Urinary bladder (tissue), 4 donors: Measurements from ENCODE around the gene POPDC2. TPM values are rescaled to one million over a fixed set of nuclear protein-coding genes. Genes with fewer than 3 reads are reported as not detected.

ENCODE experiments used
- DNase-seq: peaks from one replicate; pipeline ENCODE4 v3.0.0-alpha.2; 2015; ENCODE audit errors: extremely low spot score
- H3K27ac ChIP-seq: one replicate; pipeline ENCODE4 v1.5.1; 2013; ENCODE audit warnings: low read depth, mild to moderate bottlenecking, moderate library complexity
- H3K36me3 ChIP-seq: one replicate; pipeline ENCODE4 v1.6.1; 2013; ENCODE audit warnings: mild to moderate bottlenecking, moderate library complexity; ENCODE audit not compliant: insufficient read depth
- H3K4me1 ChIP-seq: one replicate; pipeline ENCODE4 v1.6.1; 2013; ENCODE audit warnings: mild to moderate bottlenecking, moderate library complexity; ENCODE audit not compliant: insufficient read depth
- H3K4me3 ChIP-seq: one replicate; pipeline ENCODE4 v1.5.1; 2013; ENCODE audit warnings: low read depth, low read length
- WGBS: extraction: QIAGEN DNeasy Blood & Tissue Kit; methylation state at CpG from one replicate; pipeline ENCODE4 v1.1.7; 2013; 5-methylcytosine and 5-hydroxymethylcytosine counted together
- polyA plus RNA-seq: library from polyadenylated mRNA; stranded (reverse); fragments of 200-250 nt; gene quantifications from one replicate; pipeline ENCODE4 v1.2.3, GENCODE V29; 2013
- total RNA-seq: library from RNA; depleted of rRNA; stranded (reverse); fragments of >200 nt; gene quantifications from one replicate; pipeline ENCODE4 v1.2.3, GENCODE V29; 2014
- donor health status: healthy with polysubstance abuse.
- donor health status: healthy.

POPDC2 gene
- total and polyA plus RNA-seq, 2 donors, result 11.5 to 65.7 TPM

DNA sequence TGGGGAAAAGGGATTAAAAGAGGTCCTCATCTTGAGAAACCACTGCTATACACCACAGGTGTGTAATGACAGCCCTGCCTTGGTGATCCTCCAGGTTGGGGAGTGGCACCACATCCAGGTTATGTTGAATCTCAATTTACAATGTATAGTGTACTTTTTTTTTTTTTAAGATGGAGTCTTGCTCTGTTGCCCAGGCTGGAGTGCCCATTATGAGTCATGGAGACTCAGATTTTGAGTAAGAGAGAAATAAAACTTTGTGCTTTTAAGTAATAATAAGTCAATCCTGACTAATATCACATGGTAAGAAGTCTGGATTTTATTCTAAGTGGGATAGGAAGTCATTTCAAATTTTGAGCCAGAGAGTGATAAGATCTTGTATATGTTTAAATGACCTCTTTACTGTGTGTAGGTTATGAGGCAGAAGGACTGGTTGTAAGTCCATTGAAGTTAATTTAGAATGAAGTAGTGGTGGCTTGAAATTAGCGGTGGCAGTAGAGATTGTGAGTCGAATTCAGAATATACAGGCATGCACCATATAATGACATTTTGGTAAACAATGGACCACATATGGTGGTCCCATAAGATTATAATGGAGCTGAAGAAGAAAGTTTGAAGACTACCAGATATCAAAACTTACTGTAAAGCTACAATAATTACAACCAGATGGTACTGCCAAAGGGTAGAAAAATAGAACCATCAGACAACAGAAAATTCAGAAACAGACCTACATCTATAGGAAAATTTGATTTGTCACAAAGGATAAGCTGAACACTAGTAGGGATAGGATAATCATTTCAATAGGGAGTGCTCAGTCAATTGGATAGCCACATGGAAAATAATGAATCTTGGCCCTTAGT lies 20.7 kb downstream of the POPDC2 start:
- H3K4me3 ChIP-seq, result no peak overlapping the region
- H3K27ac ChIP-seq, result no peak overlapping the region
- no peaks in the 10 kb centered on the region for H3K4me1 ChIP-seq
- no peak for DNase-seq
- WGBS, result 50% methylated on average over 2 of the region's 2 CpGs
- H3K36me3 ChIP-seq, result no peaks in the 10 kb centered on the region

GRCh38 chr3:119637679-119638477 lies 22.5 kb downstream of the POPDC2 start:
- Histone ChIP-seq H3K27ac (peak overlapping the region; percentile 68), H3K4me3 (no peak overlapping the region), H3K4me1 (no peaks in the 10 kb centered on the region), H3K36me3 (no peaks in the 10 kb centered on the region)
- 46% methylated on average over 3 of the region's 3 CpGs for WGBS
- no peak for DNase-seq

DNA sequence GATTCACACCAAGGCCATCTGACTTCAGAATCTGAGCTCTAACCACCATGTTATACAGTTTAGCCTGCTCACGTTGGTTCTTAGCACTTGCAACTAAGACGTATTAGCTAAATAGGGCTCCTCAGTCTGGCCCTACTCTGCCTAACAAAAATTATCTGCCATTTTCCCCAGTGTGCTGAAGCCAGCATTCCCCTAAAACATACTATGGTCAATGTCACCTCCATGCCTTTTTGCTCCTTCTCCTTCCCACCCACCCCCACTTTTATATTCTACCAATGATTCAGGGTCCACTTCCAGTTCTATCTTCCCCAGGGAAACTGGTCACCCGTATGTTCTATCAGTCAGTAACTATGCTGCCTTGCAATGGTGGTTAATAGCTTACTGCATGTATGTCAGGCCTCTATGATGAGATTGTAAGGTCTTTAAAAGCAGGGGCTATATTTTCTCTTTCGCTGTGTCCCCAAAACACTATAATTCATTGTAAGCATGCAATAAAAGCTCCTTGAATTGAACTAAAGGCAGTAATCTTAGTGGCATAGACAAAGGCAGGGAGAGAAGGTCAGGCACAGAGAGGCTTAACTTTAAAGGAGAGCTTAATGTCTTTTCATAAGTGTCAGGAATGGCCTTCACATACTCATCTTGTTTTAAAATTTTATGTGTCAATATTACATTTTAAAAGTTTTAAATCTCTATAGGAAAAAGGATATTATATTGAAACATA lies 23.3 kb downstream of the POPDC2 start:
- DNase-seq, result no peak
- Histone ChIP-seq H3K4me3 (no peak overlapping the region), H3K27ac (no peak overlapping the region), H3K36me3 (no peaks in the 10 kb centered on the region), H3K4me1 (no peaks in the 10 kb centered on the region)
- WGBS, result 85% methylated on average over 4 of the region's 4 CpGs

GRCh38 chr3:119636249-119636648 lies 24.1 kb downstream of the POPDC2 start:
- Histone ChIP-seq H3K4me3 (no peak overlapping the region), H3K27ac (no peak overlapping the region), H3K36me3 (no peaks in the 10 kb centered on the region), H3K4me1 (no peaks in the 10 kb centered on the region)
- no peak for DNase-seq
- 44% methylated on average over 1 of the region's 1 CpG for WGBS

GRCh38 chr3:119635719-119636118 lies 24.7 kb downstream of the POPDC2 start:
- Histone ChIP-seq H3K27ac (no peak overlapping the region), H3K36me3 (no peaks in the 10 kb centered on the region), H3K4me1 (no peaks in the 10 kb centered on the region), H3K4me3 (no peak overlapping the region)
- DNase-seq, result no peak
- 87% methylated on average over 10 of the region's 10 CpGs for WGBS

- no peaks in the 10 kb centered on the region for H3K36me3 ChIP-seq
- DNase-seq, result no peak
- H3K4me3 ChIP-seq, result no peak overlapping the region
- 80% methylated on average over 4 of the region's 4 CpGs for WGBS
- H3K4me1 ChIP-seq, result no peaks in the 10 kb centered on the region
- H3K27ac ChIP-seq, result no peak overlapping the region
Observed at GRCh38 chr3:119632829-119633228, 27.6 kb downstream of the POPDC2 start.

- Histone ChIP-seq H3K36me3 (no peaks in the 10 kb centered on the region), H3K4me1 (no peaks in the 10 kb centered on the region), H3K4me3 (no peak overlapping the region), H3K27ac (no peak overlapping the region)
- no peak for DNase-seq
- WGBS, result 67% methylated on average over 4 of the region's 4 CpGs
Observed at GRCh38 chr3:119632216-119632615, 28.2 kb downstream of the POPDC2 start.

DNA sequence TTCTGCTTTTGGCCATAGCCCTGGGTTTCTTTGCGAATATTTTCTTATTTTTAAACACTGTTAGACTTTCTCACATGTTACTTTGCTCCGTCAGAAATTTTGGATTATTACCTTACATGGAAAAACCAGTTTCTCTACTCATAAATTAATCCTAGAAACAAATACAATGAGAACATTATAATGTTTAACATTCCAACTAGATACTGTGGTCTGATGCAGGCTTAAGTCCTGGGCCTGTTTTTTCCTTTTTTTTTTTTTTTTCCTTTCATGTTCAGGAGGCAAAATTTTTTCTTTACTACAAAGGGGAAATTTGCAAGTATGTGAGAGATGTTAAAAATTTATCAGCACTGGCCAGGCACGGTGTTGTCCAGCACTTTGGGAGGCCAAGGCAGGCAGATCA lies 28.9 kb downstream of the POPDC2 start:
- no peaks in the 10 kb centered on the region for H3K4me1 ChIP-seq
- 33% methylated on average over 3 of the region's 3 CpGs for WGBS
- DNase-seq, result no peak
- no peak overlapping the region for H3K4me3 ChIP-seq
- no peak overlapping the region for H3K27ac ChIP-seq
- no peaks in the 10 kb centered on the region for H3K36me3 ChIP-seq

DNA sequence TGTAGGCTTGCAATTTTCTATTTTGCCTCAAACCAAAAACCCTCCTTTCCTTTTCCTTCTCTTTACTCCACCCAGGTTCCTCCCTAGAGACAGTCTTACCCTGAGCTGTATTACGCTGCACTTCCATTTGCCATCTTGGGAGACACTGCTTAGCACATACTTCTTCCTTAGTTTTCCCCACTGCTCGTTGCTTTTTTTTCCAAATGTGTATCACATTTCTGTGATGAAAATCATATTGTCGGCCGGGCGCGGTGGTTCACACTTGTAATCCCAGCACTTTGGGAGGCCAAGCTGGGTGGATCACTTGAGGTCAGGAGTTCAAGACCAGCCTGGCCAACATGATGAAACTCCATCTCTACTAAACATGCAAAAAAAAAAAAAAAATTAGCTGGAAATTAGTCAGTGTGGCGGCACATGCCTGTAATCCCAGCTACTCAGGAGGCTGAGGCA lies 29.5 kb downstream of the POPDC2 start:
- no peak for DNase-seq
- H3K4me3 ChIP-seq, result no peak overlapping the region
- H3K4me1 ChIP-seq, result no peaks in the 10 kb centered on the region
- no peaks in the 10 kb centered on the region for H3K36me3 ChIP-seq
- no peak overlapping the region for H3K27ac ChIP-seq
- 78% methylated on average over 7 of the region's 7 CpGs for WGBS

DNA sequence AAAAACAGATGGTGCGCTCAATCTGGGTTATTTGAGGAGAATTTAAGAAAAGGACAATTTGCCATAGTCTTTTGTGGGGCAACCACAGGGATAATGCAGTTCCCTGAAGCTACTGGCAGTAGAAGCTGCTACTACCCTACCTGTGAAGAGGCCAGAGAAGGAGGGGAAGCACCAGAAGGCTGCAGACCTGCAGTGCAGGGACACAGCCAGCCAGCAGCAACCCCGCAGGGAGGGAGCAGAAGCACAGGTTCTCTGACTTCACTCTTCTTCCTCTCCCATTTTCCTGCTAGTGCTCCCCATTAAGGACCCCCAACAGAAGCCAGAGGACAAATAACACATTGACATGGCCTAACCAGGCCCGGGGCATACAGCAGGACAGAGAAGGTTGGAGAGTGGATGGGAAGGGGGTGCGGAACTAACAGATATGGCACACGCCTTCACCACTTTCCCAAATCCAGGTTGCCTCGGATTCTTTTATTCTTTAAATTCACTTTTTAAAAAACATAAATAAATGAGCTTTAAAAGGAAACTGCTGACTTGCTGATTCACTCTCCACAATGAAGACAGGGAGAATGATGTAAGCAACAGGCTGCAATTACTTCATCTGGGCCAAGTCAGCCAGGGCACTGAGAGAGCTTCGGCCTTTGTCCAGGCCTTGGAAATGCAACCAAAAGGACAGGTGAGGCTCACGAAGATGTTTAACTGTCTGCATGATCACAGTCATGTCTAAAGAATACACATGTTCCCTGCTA lies 30.1 kb downstream of the POPDC2 start:
- no peak for DNase-seq
- no peaks in the 10 kb centered on the region for H3K36me3 ChIP-seq
- no peak overlapping the region for H3K4me3 ChIP-seq
- H3K4me1 ChIP-seq, result no peaks in the 10 kb centered on the region
- WGBS, result 68% methylated on average over 8 of the region's 8 CpGs
- peak overlapping the region; percentile 0 for H3K27ac ChIP-seq

DNA sequence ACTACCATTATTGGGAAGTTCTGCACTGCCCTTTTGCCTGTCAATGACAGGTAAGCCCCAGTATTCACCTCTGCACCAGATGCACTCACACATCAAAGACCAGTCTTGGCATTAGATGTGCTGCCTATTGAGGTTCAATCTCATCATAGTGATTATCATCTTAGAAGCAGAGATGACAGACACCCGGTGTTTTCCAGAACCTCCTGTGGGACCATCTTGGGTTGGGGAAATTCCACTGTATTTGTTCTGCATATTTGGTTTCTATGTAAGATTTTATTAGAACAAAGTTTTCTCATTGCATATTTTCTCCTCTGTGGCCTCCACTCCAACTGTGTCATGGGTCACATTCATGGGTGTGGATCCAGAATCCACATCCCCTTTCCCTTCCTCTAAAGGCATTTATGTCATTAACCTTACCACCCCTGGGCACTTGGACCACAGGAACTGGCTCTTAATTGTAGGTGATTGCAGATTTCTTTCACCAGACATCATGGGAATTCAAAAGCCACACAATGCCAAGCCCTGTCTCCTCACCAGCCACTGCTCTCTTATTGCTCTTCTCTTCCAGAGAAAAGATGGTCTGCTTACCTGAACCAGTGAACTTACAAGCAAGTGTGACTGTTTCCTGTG lies 31.5 kb downstream of the POPDC2 start:
- no peaks in the 10 kb centered on the region for H3K36me3 ChIP-seq
- 53% methylated on average over 1 of the region's 1 CpG for WGBS
- no peak for DNase-seq
- H3K4me1 ChIP-seq, result no peaks in the 10 kb centered on the region
- no peak overlapping the region for H3K27ac ChIP-seq
- no peak overlapping the region for H3K4me3 ChIP-seq

- Histone ChIP-seq H3K4me1 (no peaks in the 10 kb centered on the region), H3K27ac (no peak overlapping the region), H3K36me3 (no peaks in the 10 kb centered on the region), H3K4me3 (no peak overlapping the region)
- WGBS, result 84% methylated on average over 4 of the region's 4 CpGs
- no peak for DNase-seq
Observed at GRCh38 chr3:119628390-119628789, 32.0 kb downstream of the POPDC2 start.

GRCh38 chr3:119627461-119627860 lies 32.9 kb downstream of the POPDC2 start:
- Histone ChIP-seq H3K4me3 (no peak overlapping the region), H3K4me1 (no peaks in the 10 kb centered on the region), H3K36me3 (no peaks in the 10 kb centered on the region), H3K27ac (no peak overlapping the region)
- DNase-seq, result no peak
- WGBS, result 74% methylated on average over 8 of the region's 8 CpGs
